Adrenal gland (tissue), 12 donors: ENCODE results near the gene GPR37L1. TPM values are rescaled to one million over a fixed set of nuclear protein-coding genes. Genes with fewer than 3 reads are reported as not detected.

ENCODE experiments used
- DNase-seq, 7 donors: peaks; one replicate each; pipeline ENCODE4 v3.0.0-alpha.2; 2019 to 2020
- H3K27ac ChIP-seq, 5 donors: fragments of 200-600 bp; sonication (generic) in 4 of 5; 1 replicate in 3 of 5; 2 replicates in 2 of 5; pipeline versions ENCODE4 v1.5.1 to v1.8.0; 2016 to 2020; ENCODE audit warnings: mild to moderate bottlenecking in 1 of 5
- H3K27me3 ChIP-seq: fragments of 200-600 bp; 2 replicates; pipeline ENCODE4 v1.8.0; 2021
- H3K36me3 ChIP-seq, 2 donors: fragments of 200-600 bp; replicated peaks in 1 of 2; 1 replicate in 1 of 2; 2 replicates in 1 of 2; pipeline versions ENCODE4 v1.5.1 to v1.8.0; 2018 to 2022
- H3K4me1 ChIP-seq, 2 donors: fragments of 200-600 bp; replicated peaks in 1 of 2; 1 replicate in 1 of 2; 2 replicates in 1 of 2; pipeline versions ENCODE4 v1.5.1 to v1.8.0; 2018 to 2021
- H3K4me3 ChIP-seq, 4 donors: fragments of 200-600 bp; sonication (generic) in 3 of 4; one replicate each; pipeline ENCODE4 v1.5.1; 2016 to 2018
- H3K9me3 ChIP-seq, 3 donors: fragments of 200-600 bp; sonication (generic) in 1 of 3; replicated peaks in 1 of 3; 1 replicate in 2 of 3; 2 replicates in 1 of 3; pipeline versions ENCODE4 v1.5.1 to v1.8.0; 2016 to 2021
- CTCF ChIP-seq, 6 experiments: fragments of 450-650 bp in 4 of 6; fragments of 200-600 bp in 2 of 6; sonication (generic) in 1 of 6; IDR thresholded peaks; 1 replicate in 5 of 6; 2 replicates in 1 of 6; pipeline versions ENCODE4 v1.5.1 to v1.8.0; 2016 to 2021; ENCODE audit warnings: antibody characterized with exemption in 6 of 6, mild to moderate bottlenecking in 2 of 6, moderate library complexity in 1 of 6
- POLR2A ChIP-seq, 2 donors: fragments of 450-650 bp; IDR thresholded peaks; one replicate each; pipeline ENCODE4 v1.6.1; 2017; ENCODE audit warnings: antibody characterized with exemption in 2 of 2, mild to moderate bottlenecking in 2 of 2, moderate library complexity in 1 of 2
- WGBS, 4 donors: extraction: QIAGEN DNeasy Blood & Tissue Kit in 2 of 4; methylation state at CpG; one replicate each; pipeline versions ENCODE4 v1.1.5 to v1.1.7; 2013 to 2017; 5-methylcytosine and 5-hydroxymethylcytosine counted together
- intact Hi-C, 2 donors: fragments of 100-400 bp; cut with DNase I; formaldehyde crosslinking; loops; one replicate each; pipeline versions ENCODE4 v1.14.1 to v1.15.0; 2022 to 2023
- polyA plus RNA-seq, 3 donors: library from polyadenylated mRNA; stranded (reverse); fragments of 200-250 nt in 2 of 3; fragments of 350-450 nt in 1 of 3; fragmentation: Illumina TruSeq in 1 of 3; extraction: RNeasy Lipid Tissue Mini Kit (QIAGEN cat#74804) in 1 of 3; gene quantifications; one replicate each; pipeline ENCODE4 v1.2.3, GENCODE V29; 2013 to 2014
- total RNA-seq, 9 donors: library from RNA; depleted of rRNA in 4 of 9; stranded (reverse); fragments of >200 nt in 4 of 9; fragments of 120-200 nt in 1 of 9; fragmentation: NEBNext Ultra II Directional in 1 of 9; extraction: Animal tissue kit (Norgen Biotek cat#: 25700) in 1 of 9; gene quantifications; one replicate each; pipeline versions ENCODE4 v1.1.0 to v1.2.4, GENCODE V29; 2013 to 2023
- donor health status: healthy with polysubstance abuse.
- donor health status: Bipolar disorder and iron deficiency.
- donor health status: DM: yes; HTN: yes; CAD: no.
- donor health status: DM: no; HTN: no; CAD: no.
- donor health status: DM: no; HTN: no; CAD: no.
- donor health status: DM: yes; HTN: yes; CAD: no.

GPR37L1 gene
- total and polyA plus RNA-seq, 12 donors, result under 0.01 to 0.49 (median 0.24) TPM; not detected in 1

- no peaks in the 10 kb centered on the region for H3K27me3 ChIP-seq
- WGBS, 4 donors, result 86 to 95% (median 88%) methylated on average over 2 of the region's 2 CpGs
- no peak overlapping the region for H3K4me3 ChIP-seq
- H3K36me3 ChIP-seq, result peaks cover 0 to 6% of the 10 kb centered on the region in 2 donors
- DNase-seq, result no peak
- H3K4me1 ChIP-seq, result peaks cover 0 to 10% of the 10 kb centered on the region in 2 donors
- intact Hi-C loops, result no loop called here
- no peak for TF ChIP-seq POLR2A (IDR thresholded peaks at IDR 0.05)
- no peak for TF ChIP-seq CTCF (IDR thresholded peaks at IDR 0.05)
- no peaks in the 10 kb centered on the region for H3K9me3 ChIP-seq
- H3K27ac ChIP-seq, result no peak overlapping the region
Measured at GRCh38 chr1:202151045-202151444, 28.3 kb downstream of the GPR37L1 start.

- Histone ChIP-seq H3K36me3 (peaks cover 0 to 6% of the 10 kb centered on the region in 2 donors), H3K27me3 (no peaks in the 10 kb centered on the region), H3K9me3 (no peaks in the 10 kb centered on the region), H3K4me1 (peaks cover 0 to 10% of the 10 kb centered on the region in 2 donors), H3K4me3 (no peak overlapping the region), H3K27ac (no peak overlapping the region)
- intact Hi-C loops, result no loop called here
- no peak for DNase-seq
- WGBS, 4 donors, result 80 to 87% (median 85%) methylated on average over 2 to 10 of the region's 10 CpGs
- TF ChIP-seq CTCF (IDR thresholded peaks at IDR 0.05), result no peak
- no peak for TF ChIP-seq POLR2A (IDR thresholded peaks at IDR 0.05)
Measured at GRCh38 chr1:202152399-202152798, 29.7 kb downstream of the GPR37L1 start.

GRCh38 chr1:202153284-202153683 lies 30.6 kb downstream of the GPR37L1 start:
- 80 to 93% (median 83%) methylated on average over 3 to 4 of the region's 4 CpGs for WGBS, 4 donors
- no peak for DNase-seq
- Histone ChIP-seq H3K9me3 (no peaks in the 10 kb centered on the region), H3K4me3 (no peak overlapping the region), H3K27me3 (no peaks in the 10 kb centered on the region), H3K27ac (no peak overlapping the region), H3K4me1 (peaks cover 0 to 10% of the 10 kb centered on the region in 2 donors), H3K36me3 (peaks cover 0 to 6% of the 10 kb centered on the region in 2 donors)
- TF ChIP-seq CTCF (IDR thresholded peaks at IDR 0.05) (no peak), POLR2A (IDR thresholded peaks at IDR 0.05) (no peak)
- intact Hi-C loops, result no loop called here

GRCh38 chr1:202154148-202154765 lies 31.5 kb downstream of the GPR37L1 start:
- intact Hi-C loops, result no loop called here
- no peak for TF ChIP-seq POLR2A (IDR thresholded peaks at IDR 0.05)
- TF ChIP-seq CTCF (IDR thresholded peaks at IDR 0.05), result no peak
- H3K36me3 ChIP-seq, result peaks cover 0 to 6% of the 10 kb centered on the region in 2 donors

More at GRCh38 chr1:202154148-202154765, 31.5 kb downstream of the GPR37L1 start:
- DNase-seq, result no peak
- Histone ChIP-seq H3K27ac (no peak overlapping the region), H3K27me3 (no peaks in the 10 kb centered on the region), H3K4me1 (peaks cover 0 to 10% of the 10 kb centered on the region in 2 donors), H3K4me3 (no peak overlapping the region), H3K9me3 (no peaks in the 10 kb centered on the region)
- WGBS, 4 donors, result 77 to 91% (median 86%) methylated on average over 10 of the region's 10 CpGs
